ENCODE measurements around the gene PER3.

GRCh38 chr1:7884757-7885156 lies 100.7 kb downstream of the PER3 start:
- TF ChIP-seq CTCF (IDR thresholded peaks at IDR 0.05) (no peak), POLR2AphosphoS5 (IDR thresholded peaks at IDR 0.05) (no peak)
